DOHH2 (cell line): ENCODE results near the gene GNPDA1.

Source experiments
- CTCF ChIP-seq: fragments of 200-600 bp; sonication (generic); IDR thresholded peaks from one replicate; pipeline ENCODE4 v1.5.1; 2014; ENCODE audit warnings: antibody characterized with exemption, mild to moderate bottlenecking, low read depth, low read length; ENCODE audit not compliant: poor library complexity, severe bottlenecking
- EZH2phosphoT487 ChIP-seq: fragments of 200-600 bp; sonication (generic); IDR thresholded peaks from 2 replicates; pipeline ENCODE4 v1.6.1; 2017; ENCODE audit warnings: borderline replicate concordance, mild to moderate bottlenecking, antibody characterized with exemption, low read length, moderate library complexity, mixed read lengths

- TF ChIP-seq CTCF (no peak), EZH2phosphoT487 (no peak)
These were observed 5.6 kb downstream of the GNPDA1 start for GRCh38 chr5:142007237-142007544.
